HG03060 (cell line): Measurements from ENCODE around the gene GATC.
"Not testable (repeated sequence)": the region's sequence is repeated elsewhere in the genome, so short reads cannot be mapped to it uniquely, and the experiment has no call there.

Experiments
- ATAC-seq: cut with Tn5 transposase; IDR thresholded peaks from one replicate; pipeline ENCODE4 v1.9.1; 2021; ENCODE audit warnings: low read depth, moderate number of reproducible peaks; ENCODE audit not compliant: unreplicated experiment

GATC gene

GRCh38 chr12:120432772-120433525, 13.3 kb upstream of the GATC start:
- ATAC-seq, result no peak

- ATAC-seq, result peak; percentile 95
Measured at GRCh38 chr12:120437735-120438494, 8.3 kb upstream of the GATC start, which contains the start of gene COX6A1. COX6A1 (plus strand) TSS chr12:120438113; CDS start chr12:120438127, 14 bp downstream.

- ATAC-seq, result no peak
Measured at GRCh38 chr12:120438495-120439198, 7.6 kb upstream of the GATC start.

- no peak for ATAC-seq
Measured at GRCh38 chr12:120439646-120440247, 6.5 kb upstream of the GATC start.

GRCh38 chr12:120444676-120445075, 1.6 kb upstream of the GATC start:
- ATAC-seq, result no peak

- ATAC-seq, result not testable (repeated sequence)
Measured at GRCh38 chr12:120446844-120447178, 567 bp downstream of the GATC start.

GRCh38 chr12:120447992-120448391, 1.7 kb downstream of the GATC start:
- no peak for ATAC-seq

- not testable (repeated sequence) for ATAC-seq
Measured at GRCh38 chr12:120452524-120452923, 6.3 kb downstream of the GATC start.

GRCh38 chr12:120453060-120453750, 7.0 kb downstream of the GATC start:
- no peak for ATAC-seq

- ATAC-seq, result no peak
Measured at GRCh38 chr12:120453977-120454376, 7.7 kb downstream of the GATC start.

- no peak for ATAC-seq
Measured at GRCh38 chr12:120455302-120455701, 9.1 kb downstream of the GATC start.

- ATAC-seq, result no peak
Measured at GRCh38 chr12:120457133-120457532, 10.9 kb downstream of the GATC start.

- ATAC-seq, result no peak
Measured at GRCh38 chr12:120460157-120460556, 13.9 kb downstream of the GATC start.

GRCh38 chr12:120462099-120462640, 15.9 kb downstream of the GATC start:
- ATAC-seq, result no peak

- no peak for ATAC-seq
Measured at GRCh38 chr12:120463712-120464111, 17.5 kb downstream of the GATC start.

- no peak for ATAC-seq
Measured at GRCh38 chr12:120465756-120466155, 19.5 kb downstream of the GATC start.

- no peak for ATAC-seq
Measured at GRCh38 chr12:120466560-120467315, 20.5 kb downstream of the GATC start.

GRCh38 chr12:120467439-120467838, 21.2 kb downstream of the GATC start:
- ATAC-seq, result no peak

GRCh38 chr12:120468325-120468820, 22.1 kb downstream of the GATC start:
- ATAC-seq, result no peak
